Measurements from ENCODE around the gene SENP5.

Gene SENP5

DNA sequence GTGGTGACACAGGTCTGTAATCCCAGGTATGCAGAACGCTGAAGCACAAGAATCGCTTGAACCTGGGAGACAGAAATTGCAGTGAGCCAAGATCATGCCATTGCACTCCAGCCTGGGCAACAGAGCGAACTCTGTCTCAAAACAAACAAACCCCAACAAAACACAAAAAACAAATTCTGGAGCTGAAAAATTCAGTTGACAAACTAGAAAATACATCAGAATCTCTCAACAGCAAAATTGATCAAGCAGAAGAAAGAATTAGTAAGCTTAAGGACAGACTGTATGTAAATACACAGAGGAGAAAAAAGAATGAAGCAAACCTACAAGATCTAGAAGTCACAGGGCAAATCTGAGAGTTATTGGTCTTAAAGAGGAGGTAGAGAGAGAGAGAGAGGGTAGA lies 49.3 kb downstream of the SENP5 start:
- Histone ChIP-seq H3K36me3 (ENCODE audit: low read length) (no peaks in the 10 kb centered on the region), H3K9ac (ENCODE audit: low read length) (no peak overlapping the region), H3K4me3 (ENCODE audit: insufficient read depth, low read length, poor library complexity, severe bottlenecking) (no peak overlapping the region), H3F3A (ENCODE audit: insufficient read depth) (no peaks in the 10 kb centered on the region), H3K9me2 (replicated peaks; ENCODE audit: insufficient read depth, low read length) (no peaks in the 10 kb centered on the region), H3K27me3 (ENCODE audit: low read length) (no peaks in the 10 kb centered on the region), H3K4me2 (ENCODE audit: low read depth, low read length, poor library complexity, severe bottlenecking) (no peak overlapping the region), H3K27ac (ENCODE audit: low read depth, low read length) (no peak overlapping the region), H4K20me1 (ENCODE audit: low read depth, low read length) (no peaks in the 10 kb centered on the region), H3K9me3 (ENCODE audit: insufficient read depth, low read length) (no peaks in the 10 kb centered on the region), H3K79me2 (ENCODE audit: insufficient read depth, low read length) (no peaks in the 10 kb centered on the region), H2AFZ (ENCODE audit: low read depth, low read length, severe bottlenecking) (no peak overlapping the region)
- no peak for TF ChIP-seq EZH2phosphoT487 (conservative IDR thresholded peaks at IDR 0.05; ENCODE audit: low read length)
- TF ChIP-seq, protein P1, sequence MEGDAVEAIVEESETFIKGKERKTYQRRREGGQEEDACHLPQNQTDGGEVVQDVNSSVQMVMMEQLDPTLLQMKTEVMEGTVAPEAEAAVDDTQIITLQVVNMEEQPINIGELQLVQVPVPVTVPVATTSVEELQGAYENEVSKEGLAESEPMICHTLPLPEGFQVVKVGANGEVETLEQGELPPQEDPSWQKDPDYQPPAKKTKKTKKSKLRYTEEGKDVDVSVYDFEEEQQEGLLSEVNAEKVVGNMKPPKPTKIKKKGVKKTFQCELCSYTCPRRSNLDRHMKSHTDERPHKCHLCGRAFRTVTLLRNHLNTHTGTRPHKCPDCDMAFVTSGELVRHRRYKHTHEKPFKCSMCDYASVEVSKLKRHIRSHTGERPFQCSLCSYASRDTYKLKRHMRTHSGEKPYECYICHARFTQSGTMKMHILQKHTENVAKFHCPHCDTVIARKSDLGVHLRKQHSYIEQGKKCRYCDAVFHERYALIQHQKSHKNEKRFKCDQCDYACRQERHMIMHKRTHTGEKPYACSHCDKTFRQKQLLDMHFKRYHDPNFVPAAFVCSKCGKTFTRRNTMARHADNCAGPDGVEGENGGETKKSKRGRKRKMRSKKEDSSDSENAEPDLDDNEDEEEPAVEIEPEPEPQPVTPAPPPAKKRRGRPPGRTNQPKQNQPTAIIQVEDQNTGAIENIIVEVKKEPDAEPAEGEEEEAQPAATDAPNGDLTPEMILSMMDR (IDR thresholded peaks at IDR 0.05; ENCODE audit: insufficient read depth, low read length, poor library complexity, severe bottlenecking) = no peak

DNA sequence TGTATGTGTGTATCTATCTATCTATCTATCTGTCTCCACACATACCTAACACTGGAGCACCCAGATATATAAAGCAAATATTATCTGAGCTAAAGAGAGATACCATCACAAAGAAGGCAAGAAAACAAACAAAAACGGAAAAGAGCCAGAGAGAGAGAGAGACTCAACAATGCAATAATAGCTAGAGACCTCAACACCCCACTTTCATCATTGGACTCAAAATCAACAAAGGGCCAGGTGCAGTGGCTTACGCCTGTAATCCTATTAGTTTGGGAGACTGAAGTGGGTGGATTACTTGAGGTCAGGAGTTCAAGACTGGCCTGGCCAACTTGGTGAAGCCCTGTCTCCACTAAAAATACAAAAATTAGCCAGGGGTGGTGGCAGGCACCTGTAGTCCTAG lies 51.2 kb downstream of the SENP5 start:
- Histone ChIP-seq H3F3A (ENCODE audit: insufficient read depth) (no peaks in the 10 kb centered on the region), H3K4me3 (ENCODE audit: insufficient read depth, low read length, poor library complexity, severe bottlenecking) (no peak overlapping the region), H3K9me3 (ENCODE audit: insufficient read depth, low read length) (no peaks in the 10 kb centered on the region), H2AFZ (ENCODE audit: low read depth, low read length, severe bottlenecking) (no peak overlapping the region), H3K36me3 (ENCODE audit: low read length) (no peaks in the 10 kb centered on the region), H3K4me2 (ENCODE audit: low read depth, low read length, poor library complexity, severe bottlenecking) (no peak overlapping the region), H3K27ac (ENCODE audit: low read depth, low read length) (no peak overlapping the region), H3K9ac (ENCODE audit: low read length) (no peak overlapping the region), H3K27me3 (ENCODE audit: low read length) (no peaks in the 10 kb centered on the region), H3K79me2 (ENCODE audit: insufficient read depth, low read length) (no peaks in the 10 kb centered on the region), H3K9me2 (replicated peaks; ENCODE audit: insufficient read depth, low read length) (no peaks in the 10 kb centered on the region), H4K20me1 (ENCODE audit: low read depth, low read length) (no peaks in the 10 kb centered on the region)
- TF ChIP-seq EZH2phosphoT487 (conservative IDR thresholded peaks at IDR 0.05; ENCODE audit: low read length) = no peak
- TF ChIP-seq, protein P1 (IDR thresholded peaks at IDR 0.05; ENCODE audit: insufficient read depth, low read length, poor library complexity, severe bottlenecking) = no peak

DNA sequence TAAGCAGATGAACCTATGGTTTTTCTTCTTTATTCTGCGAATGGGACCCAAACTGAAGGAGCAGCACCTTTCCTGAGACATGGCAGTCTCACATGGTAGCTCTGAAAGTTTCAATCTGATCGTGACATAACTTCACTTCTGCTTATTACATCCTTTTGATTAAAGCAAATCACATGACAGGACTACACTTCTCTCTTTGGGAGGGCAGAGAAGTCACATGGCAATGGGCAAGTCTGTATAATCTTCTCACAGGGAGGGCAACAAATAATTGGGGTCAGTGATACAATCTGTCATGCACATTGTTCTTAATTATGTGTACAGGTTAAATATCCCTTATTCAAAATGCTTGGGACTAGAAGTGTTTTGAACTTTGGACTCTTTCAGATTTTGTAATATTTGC lies 53.0 kb downstream of the SENP5 start:
- no peak for TF ChIP-seq EZH2phosphoT487 (conservative IDR thresholded peaks at IDR 0.05; ENCODE audit: low read length)
- TF ChIP-seq, protein P1 (IDR thresholded peaks at IDR 0.05; ENCODE audit: insufficient read depth, low read length, poor library complexity, severe bottlenecking) = no peak
- Histone ChIP-seq H3K9me3 (ENCODE audit: insufficient read depth, low read length) (no peaks in the 10 kb centered on the region), H3K4me2 (ENCODE audit: low read depth, low read length, poor library complexity, severe bottlenecking) (no peak overlapping the region)

More for the DNA sequence above, 53.0 kb downstream of the SENP5 start:
- H3K79me2 ChIP-seq (ENCODE audit: insufficient read depth, low read length) = no peaks in the 10 kb centered on the region
- H3F3A ChIP-seq (ENCODE audit: insufficient read depth) = no peaks in the 10 kb centered on the region
- H3K36me3 ChIP-seq (ENCODE audit: low read length) = no peaks in the 10 kb centered on the region
- H3K27ac ChIP-seq (ENCODE audit: low read depth, low read length) = no peak overlapping the region
- H3K9me2 ChIP-seq (replicated peaks; ENCODE audit: insufficient read depth, low read length) = no peaks in the 10 kb centered on the region
- no peak overlapping the region for H3K9ac ChIP-seq (ENCODE audit: low read length)
- H2AFZ ChIP-seq (ENCODE audit: low read depth, low read length, severe bottlenecking) = no peak overlapping the region
- no peaks in the 10 kb centered on the region for H3K27me3 ChIP-seq (ENCODE audit: low read length)
- H4K20me1 ChIP-seq (ENCODE audit: low read depth, low read length) = no peaks in the 10 kb centered on the region
- H3K4me3 ChIP-seq (ENCODE audit: insufficient read depth, low read length, poor library complexity, severe bottlenecking) = no peak overlapping the region

Measured in SU-DHL-6 (cell line).